NCI-H345 treated with DMSO at 0.1 percent for 48 hours (cell line): ENCODE measurements around the gene NHEJ1.

Experiments
- DNase-seq: peaks from one replicate; lab custom pipeline; 2025; ENCODE audit not compliant: unreplicated experiment; lab: John Stamatoyannopoulos, UW

Gene NHEJ1

GRCh38 chr2:219183151-219183772 lies 22.6 kb upstream of the NHEJ1 start:
- DNase-seq, result no peak

- DNase-seq, result no peak
Observed at GRCh38 chr2:219182331-219183150, 21.9 kb upstream of the NHEJ1 start.

GRCh38 chr2:219181531-219181930 lies 20.9 kb upstream of the NHEJ1 start:
- no peak for DNase-seq

GRCh38 chr2:219180961-219181360 lies 20.3 kb upstream of the NHEJ1 start:
- DNase-seq, result no peak

- no peak for DNase-seq
Observed at GRCh38 chr2:219179601-219180465, 19.2 kb upstream of the NHEJ1 start.

GRCh38 chr2:219178377-219179175 lies 18.0 kb upstream of the NHEJ1 start:
- DNase-seq, result no peak

GRCh38 chr2:219177552-219178376 lies 17.1 kb upstream of the NHEJ1 start, which contains the start of gene RETREG2:
Gene RETREG2 (plus strand): TSS chr2:219178275. CDS start chr2:219178353, 78 bp downstream.
- DNase-seq, result peak; percentile 78

GRCh38 chr2:219176818-219177551 lies 16.4 kb upstream of the NHEJ1 start, which contains the start of gene CNPPD1:
Gene CNPPD1 (minus strand): TSS chr2:219176925. CDS start chr2:219176828, 97 bp downstream.
- DNase-seq, result peak; percentile 63

GRCh38 chr2:219175928-219176817 lies 15.6 kb upstream of the NHEJ1 start:
- no peak for DNase-seq

- DNase-seq, result no peak
Observed at GRCh38 chr2:219175486-219175885, 14.9 kb upstream of the NHEJ1 start.

GRCh38 chr2:219174801-219175200 lies 14.2 kb upstream of the NHEJ1 start:
- DNase-seq, result no peak

- no peak for DNase-seq
Observed at GRCh38 chr2:219174146-219174545, 13.5 kb upstream of the NHEJ1 start.

GRCh38 chr2:219173176-219173575 lies 12.6 kb upstream of the NHEJ1 start:
- no peak for DNase-seq

GRCh38 chr2:219172231-219173154 lies 11.9 kb upstream of the NHEJ1 start:
- DNase-seq, result no peak

GRCh38 chr2:219171231-219171651 lies 10.6 kb upstream of the NHEJ1 start:
- DNase-seq, result no peak

GRCh38 chr2:219169930-219170654 lies 9.5 kb upstream of the NHEJ1 start, which contains the start of gene SLC23A3:
Gene SLC23A3 (minus strand): TSS chr2:219170029. CDS start chr2:219169984, 45 bp downstream.
- DNase-seq, result no peak
